Activated naive CD4-positive, alpha-beta T cell treated with anti-CD3 and anti-CD28 coated beads, Interleukin-2, amount 50 U/mL, for 72 hours (primary cell): ENCODE data around the gene ZFP36L2. TPM values are rescaled to one million over a fixed set of nuclear protein-coding genes. Genes with fewer than 3 reads are reported as not detected.
A peak's percentile ranks its signal among the peaks of the same experiment; 100 is the strongest.

Experiments used
- ATAC-seq, 2 donors: fragments of 150-1000 bp; cut with Tn5 transposase; 2 replicates each; pipeline ENCODE4 v1.10.0; 2021; ENCODE audit warnings: mild to moderate bottlenecking in 2 of 2, moderate library complexity in 2 of 2
- DNase-seq, 2 donors: peaks; one replicate each; pipeline ENCODE4 v3.0.0; 2021 to 2022; ENCODE audit warnings: low spot score in 2 of 2
- H3K27ac Mint-ChIP-seq, 2 donors: one replicate each; pipeline ENCODE4 v1.8.0; 2022; ENCODE audit warnings: mild to moderate bottlenecking in 2 of 2, mixed read lengths in 2 of 2
- H3K36me3 Mint-ChIP-seq, 2 donors: one replicate each; pipeline ENCODE4 v1.8.0; 2022; ENCODE audit warnings: mixed read lengths in 2 of 2
- H3K9me3 Mint-ChIP-seq, 2 donors: one replicate each; pipeline ENCODE4 v1.8.0; 2022; ENCODE audit warnings: mixed read lengths in 2 of 2
- total RNA-seq, 2 donors: library from RNA; stranded (reverse); gene quantifications; one replicate each; pipeline ENCODE4 v1.2.3, GENCODE V29; 2022

The ZFP36L2 gene
- total RNA-seq, 2 donors from 2014 or later = 27.3 to 70.4 TPM

GRCh38 chr2:43206602-43207001 is 19.8 kb downstream of the ZFP36L2 start:
- H3K36me3 Mint-ChIP-seq = no peaks in the 10 kb centered on the region
- H3K27ac Mint-ChIP-seq = no peak overlapping the region
- DNase-seq (no peak), ATAC-seq (no peak)
- no peaks in the 10 kb centered on the region for H3K9me3 Mint-ChIP-seq

DNA sequence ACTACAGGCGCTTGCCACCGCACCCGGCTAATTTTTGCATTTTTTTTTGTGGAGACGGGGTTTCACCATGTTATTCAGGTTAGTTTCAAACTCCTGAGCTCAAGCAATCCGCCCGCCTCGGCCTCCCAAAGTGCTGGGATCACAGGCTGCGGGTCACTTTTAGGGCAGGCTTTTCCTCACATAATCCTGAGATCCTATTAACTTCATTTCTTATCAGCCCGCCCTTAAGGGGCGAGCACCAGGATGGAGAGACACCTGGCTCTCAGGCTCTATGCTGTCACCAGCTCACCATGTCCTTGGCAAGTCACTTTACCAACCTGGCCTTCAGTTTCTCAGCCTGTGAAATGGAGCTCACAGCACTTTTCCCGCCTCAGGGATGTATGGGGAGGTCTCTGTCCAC is 23.0 kb downstream of the ZFP36L2 start:
- Mint-ChIP-seq H3K36me3 (no peaks in the 10 kb centered on the region), H3K9me3 (no peaks in the 10 kb centered on the region), H3K27ac (no peak overlapping the region)

GRCh38 chr2:43202289-43202688 is 24.1 kb downstream of the ZFP36L2 start:
- H3K9me3 Mint-ChIP-seq = no peaks in the 10 kb centered on the region

More for the DNA sequence above, 23.0 kb downstream of the ZFP36L2 start:
- DNase-seq (no peak), ATAC-seq (no peak)

GRCh38 chr2:43201497-43201896 is 24.9 kb downstream of the ZFP36L2 start:
- Mint-ChIP-seq H3K27ac (peak overlapping the region in 1 of 2 donors; percentile 44), H3K9me3 (peaks cover 0 to 2% of the 10 kb centered on the region in 2 donors), H3K36me3 (peaks cover 0 to 3% of the 10 kb centered on the region in 2 donors)
- no peak for DNase-seq
- no peak for ATAC-seq

More at GRCh38 chr2:43202289-43202688, 24.1 kb downstream of the ZFP36L2 start:
- DNase-seq (no peak), ATAC-seq (no peak)
- Mint-ChIP-seq H3K36me3 (no peaks in the 10 kb centered on the region), H3K27ac (no peak overlapping the region)

GRCh38 chr2:43201016-43201415 is 25.4 kb downstream of the ZFP36L2 start:
- peaks cover 0 to 4% of the 10 kb centered on the region in 2 donors for H3K9me3 Mint-ChIP-seq
- peaks cover 0 to 6% of the 10 kb centered on the region in 2 donors for H3K36me3 Mint-ChIP-seq
- peak overlapping the region in 1 of 2 donors; percentile 48 for H3K27ac Mint-ChIP-seq
- DNase-seq (no peak), ATAC-seq (no peak)

- ATAC-seq (no peak), DNase-seq (no peak)
- Mint-ChIP-seq H3K27ac (no peak overlapping the region), H3K36me3 (peaks cover 0 to 6% of the 10 kb centered on the region in 2 donors), H3K9me3 (peaks cover 0 to 4% of the 10 kb centered on the region in 2 donors)
These were observed 26.6 kb downstream of the ZFP36L2 start for GRCh38 chr2:43199492-43200488.

DNA sequence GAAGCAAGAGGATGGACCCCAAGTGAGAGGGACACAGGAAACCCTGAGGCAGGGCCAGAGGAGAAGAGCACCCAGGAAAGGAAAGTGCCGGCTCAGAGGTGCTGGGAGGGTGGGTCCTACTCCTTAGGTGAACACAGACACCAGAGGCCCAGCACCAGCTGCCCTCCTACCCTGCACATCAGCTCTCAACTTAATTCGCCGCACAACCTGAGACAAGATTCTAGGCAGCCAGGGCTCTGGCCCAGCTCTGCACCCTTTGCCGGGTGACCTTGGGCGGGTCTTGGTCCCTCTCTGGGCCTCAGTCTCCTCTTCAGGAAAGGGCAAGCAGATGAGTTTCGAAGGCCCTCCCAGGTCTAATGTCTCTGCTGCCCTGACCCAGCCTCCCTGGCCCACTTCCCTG is 28.1 kb downstream of the ZFP36L2 start:
- DNase-seq = no peak
- Mint-ChIP-seq H3K27ac (no peak overlapping the region), H3K9me3 (peaks cover 0 to 4% of the 10 kb centered on the region in 2 donors), H3K36me3 (peaks cover 0 to 6% of the 10 kb centered on the region in 2 donors)
- ATAC-seq = no peak

DNA sequence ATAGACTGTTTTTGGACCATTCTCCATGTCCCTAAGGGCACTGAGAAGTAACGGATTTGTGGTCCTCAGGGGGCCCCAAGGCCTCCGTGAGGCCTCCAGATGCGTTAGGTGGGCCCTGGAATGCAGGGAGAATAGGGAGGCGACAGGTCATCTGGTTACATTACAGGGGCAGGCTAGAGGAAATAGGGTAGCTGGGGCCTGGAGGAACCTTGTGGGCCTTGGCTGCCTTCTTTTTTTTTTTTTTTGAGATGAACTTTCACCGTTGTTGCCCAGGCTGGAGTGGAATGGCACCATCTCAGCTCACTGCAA is 28.9 kb downstream of the ZFP36L2 start:
- ATAC-seq (no peak), DNase-seq (no peak)
- H3K9me3 Mint-ChIP-seq = peaks cover 0 to 4% of the 10 kb centered on the region in 2 donors
- peaks cover 0 to 6% of the 10 kb centered on the region in 2 donors for H3K36me3 Mint-ChIP-seq
- peak overlapping the region; percentile 38 to 60 for H3K27ac Mint-ChIP-seq

GRCh38 chr2:43196768-43197587 is 29.4 kb downstream of the ZFP36L2 start:
- Mint-ChIP-seq H3K36me3 (peaks cover 0 to 6% of the 10 kb centered on the region in 2 donors), H3K9me3 (peaks cover 0 to 4% of the 10 kb centered on the region in 2 donors), H3K27ac (peak overlapping the region; percentile 60 to 94)
- DNase-seq = no peak
- ATAC-seq = no peak

DNA sequence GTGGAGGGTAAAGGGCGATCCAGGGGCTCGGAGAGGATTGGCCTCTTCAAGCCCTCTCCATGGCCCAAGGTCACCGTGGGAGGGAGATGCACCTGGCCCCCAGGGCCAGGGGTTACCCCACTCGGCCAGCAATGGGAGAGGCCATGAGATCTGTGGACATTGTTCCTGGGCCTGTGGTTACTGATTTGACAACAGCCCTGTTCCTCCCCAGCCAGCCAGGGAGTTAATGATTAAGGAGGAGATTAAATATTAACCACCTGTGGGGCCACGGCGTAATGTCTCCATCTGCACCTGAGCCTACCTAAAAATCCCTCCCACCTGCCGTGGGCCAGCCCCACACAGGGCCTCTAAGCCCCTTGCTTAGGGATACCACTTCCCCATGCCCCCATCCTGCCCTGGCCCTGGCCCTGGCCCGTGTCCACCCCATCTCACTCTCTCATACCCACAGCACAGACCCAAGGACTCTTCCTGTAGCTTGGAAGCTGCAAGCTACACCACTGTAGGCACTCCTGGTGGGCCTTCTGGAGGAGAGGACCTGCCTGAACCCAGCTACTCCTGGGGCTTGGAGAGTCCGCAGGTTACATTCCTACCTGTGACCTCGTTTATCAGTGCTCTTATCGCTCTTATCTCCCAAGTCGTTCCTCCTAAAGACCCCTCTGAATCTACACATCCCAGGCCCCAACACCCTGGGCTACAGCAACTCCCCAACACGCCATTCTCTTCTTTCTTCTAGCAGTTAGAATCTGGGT is 32.1 kb downstream of the ZFP36L2 start:
- ATAC-seq = peak in 1 of 2 donors; percentile 4
- H3K27ac Mint-ChIP-seq = peak overlapping the region; percentile 76 to 98

GRCh38 chr2:43193652-43194120 is 32.7 kb downstream of the ZFP36L2 start:
- Mint-ChIP-seq H3K9me3 (peaks cover 0 to 4% of the 10 kb centered on the region in 2 donors), H3K27ac (peak overlapping the region; percentile 33 to 76), H3K36me3 (peaks cover 0 to 6% of the 10 kb centered on the region in 2 donors)
- ATAC-seq (no peak), DNase-seq (no peak)

More for the DNA sequence above, 32.1 kb downstream of the ZFP36L2 start:
- peaks cover 0 to 4% of the 10 kb centered on the region in 2 donors for H3K9me3 Mint-ChIP-seq
- peaks cover 0 to 6% of the 10 kb centered on the region in 2 donors for H3K36me3 Mint-ChIP-seq
- no peak for DNase-seq

DNA sequence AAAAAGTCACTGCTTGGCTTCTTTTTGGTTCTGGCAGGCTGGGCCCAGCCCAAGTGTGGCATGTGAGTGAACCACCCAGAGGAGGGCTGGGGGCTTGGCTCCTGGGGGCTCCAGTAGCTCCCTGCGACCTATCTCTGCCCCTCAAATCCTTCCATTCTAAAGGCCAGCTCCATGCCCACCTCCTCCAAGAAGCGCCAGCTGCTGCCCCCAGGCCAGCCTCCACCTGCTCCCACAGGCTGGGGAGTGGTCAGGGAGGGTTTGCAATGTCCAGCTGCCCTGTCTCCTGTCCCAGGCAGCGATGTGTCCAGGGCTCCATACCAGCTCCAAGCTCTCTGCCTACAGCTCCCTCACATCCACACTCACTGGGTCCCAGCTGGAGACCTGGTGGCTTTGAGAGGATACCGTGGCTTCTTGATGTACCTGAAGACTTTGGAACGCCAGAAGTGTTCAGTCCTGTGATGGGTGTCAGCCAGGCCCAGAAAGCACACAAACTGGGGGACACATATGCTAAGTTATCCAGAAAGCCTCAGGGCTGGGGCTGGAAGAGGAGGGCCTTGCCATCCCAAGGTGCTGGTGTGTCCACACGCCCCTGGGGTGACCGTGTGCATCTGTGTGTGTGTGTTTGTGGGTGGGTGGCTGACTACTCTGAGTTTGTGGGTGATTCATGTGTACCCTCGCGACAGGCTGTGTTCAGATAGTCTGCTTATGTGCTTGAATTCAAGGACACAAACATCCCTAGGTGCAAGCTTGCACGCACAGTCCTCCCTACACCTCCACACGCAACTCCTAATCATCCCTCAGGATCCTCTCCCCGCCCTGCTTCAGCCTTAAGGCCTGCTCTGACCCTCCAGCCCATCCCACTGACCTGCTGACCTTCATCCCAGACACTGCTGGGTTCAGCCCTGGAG is 33.4 kb downstream of the ZFP36L2 start:
- Mint-ChIP-seq H3K27ac (peak overlapping the region; percentile 33 to 76), H3K9me3 (peaks cover 0 to 4% of the 10 kb centered on the region in 2 donors), H3K36me3 (peaks cover 0 to 6% of the 10 kb centered on the region in 2 donors)
- DNase-seq = no peak
- no peak for ATAC-seq

- no peak for DNase-seq
- ATAC-seq = no peak
- H3K27ac Mint-ChIP-seq = peak overlapping the region; percentile 76 to 82
- H3K9me3 Mint-ChIP-seq = peaks cover 0 to 4% of the 10 kb centered on the region in 2 donors
- H3K36me3 Mint-ChIP-seq = peaks cover 0 to 6% of the 10 kb centered on the region in 2 donors
These were observed 34.4 kb downstream of the ZFP36L2 start for GRCh38 chr2:43191947-43192516.

GRCh38 chr2:43190311-43191052 is 35.9 kb downstream of the ZFP36L2 start:
- H3K9me3 Mint-ChIP-seq = no peaks in the 10 kb centered on the region
- H3K36me3 Mint-ChIP-seq = peaks cover 0 to 5% of the 10 kb centered on the region in 2 donors
- H3K27ac Mint-ChIP-seq = no peak overlapping the region
- DNase-seq (no peak), ATAC-seq (no peak)
